HG03039 (cell line): ENCODE measurements around the gene ARID1B.

Experiments
- ATAC-seq: cut with Tn5 transposase; IDR thresholded peaks from one replicate; pipeline ENCODE4 v1.9.1; 2021; ENCODE audit warnings: mild to moderate bottlenecking, moderate library complexity; ENCODE audit not compliant: unreplicated experiment

The ARID1B gene

DNA sequence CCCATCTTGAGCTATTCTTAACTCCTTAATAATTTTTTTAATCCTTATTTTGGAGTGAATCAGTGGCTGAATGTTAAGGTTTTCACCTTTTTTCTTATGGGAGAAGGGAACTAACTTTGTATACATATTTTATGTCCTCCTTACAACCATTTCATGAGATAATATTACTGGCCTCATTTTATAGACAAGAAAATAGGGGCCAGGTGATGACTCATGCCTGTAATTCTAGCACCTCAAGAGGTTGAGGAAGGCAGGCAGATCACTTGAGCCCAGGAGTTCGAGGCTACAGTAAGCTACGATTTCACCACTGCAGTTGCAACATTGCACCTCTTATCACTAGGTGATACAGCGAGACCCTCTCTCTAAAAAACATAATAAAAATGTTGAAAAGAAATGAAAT lies 417.5 kb downstream of the ARID1B start:
- ATAC-seq = no peak

DNA sequence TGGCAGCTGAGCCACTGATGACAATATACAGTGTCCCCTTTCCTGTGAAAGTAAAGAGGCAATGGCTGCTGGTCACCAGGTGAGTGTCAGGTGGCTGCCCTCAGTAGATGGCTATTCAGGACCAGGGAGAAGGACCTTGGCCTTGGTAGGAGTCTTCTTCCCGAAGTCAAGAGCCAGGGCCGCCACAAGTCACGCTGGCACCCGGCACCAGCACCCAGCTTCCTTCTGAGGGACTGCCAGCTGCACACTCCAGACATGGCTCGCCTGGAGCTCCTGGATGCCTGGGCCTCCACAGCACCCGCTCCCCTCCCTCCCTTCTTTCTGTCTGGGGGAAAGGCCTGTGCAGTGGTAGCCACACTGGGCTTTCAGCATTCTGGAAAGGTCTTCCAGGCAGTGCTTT lies 419.2 kb downstream of the ARID1B start:
- ATAC-seq = no peak

DNA sequence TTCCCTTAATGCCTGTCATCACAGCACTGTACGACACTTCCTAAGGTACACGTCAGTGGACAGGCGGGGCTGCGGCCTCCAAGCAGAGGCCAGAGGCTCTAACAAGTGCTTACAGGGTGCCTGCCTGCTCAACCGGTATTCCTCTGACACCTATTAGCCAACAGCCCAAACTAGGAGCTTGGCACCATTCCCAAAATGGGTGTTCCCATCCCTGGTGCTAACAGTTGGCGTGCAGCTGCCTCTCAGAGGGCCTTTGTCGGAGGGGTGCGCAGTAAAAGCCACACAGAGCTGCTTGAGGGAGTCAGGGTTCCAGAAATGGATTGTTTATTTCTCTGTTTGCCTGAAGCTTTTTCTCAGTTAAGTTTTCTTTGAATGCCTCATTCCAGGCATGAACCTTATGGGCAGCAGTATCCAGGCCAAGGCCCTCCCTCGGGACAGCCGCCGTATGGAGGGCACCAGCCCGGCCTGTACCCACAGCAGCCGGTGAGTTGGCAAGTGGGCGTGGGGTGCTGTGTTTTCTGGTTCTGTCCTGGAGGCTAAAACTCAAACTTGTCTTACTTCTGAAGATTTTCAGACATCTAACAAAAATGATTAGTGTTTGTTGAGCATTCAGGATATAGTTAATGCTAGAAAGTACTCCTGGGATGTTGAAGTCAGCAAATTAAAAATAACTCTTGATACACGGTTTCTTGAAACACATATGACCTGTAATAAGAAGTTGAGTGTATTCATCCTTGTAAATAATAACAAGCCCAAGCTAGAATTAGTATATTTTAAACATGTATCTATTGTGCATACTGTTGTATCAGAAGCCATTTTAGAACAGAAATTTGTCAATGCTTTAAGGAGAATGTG lies 421.5 kb downstream of the ARID1B start:
- ATAC-seq = no peak

DNA sequence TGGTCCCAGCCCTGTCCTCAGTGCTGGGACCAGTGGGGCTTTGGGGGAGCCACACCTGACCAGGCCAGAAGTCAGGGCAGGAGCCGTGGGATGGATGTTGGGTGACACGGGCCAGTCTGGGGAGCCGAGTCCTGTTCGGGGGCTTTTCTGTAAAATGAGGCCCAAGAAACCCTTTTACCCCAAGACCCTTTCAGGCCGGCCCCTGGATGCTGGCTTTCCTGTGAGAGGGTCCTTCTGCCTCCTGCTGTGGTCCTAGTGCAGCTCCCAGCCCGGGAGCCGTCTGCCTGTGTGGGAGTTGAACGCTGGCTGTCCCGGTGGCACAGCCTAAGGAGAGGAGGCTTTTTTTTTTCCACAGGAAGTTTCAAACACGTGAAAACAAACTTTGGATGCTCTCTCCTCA lies 422.9 kb downstream of the ARID1B start:
- ATAC-seq = no peak

DNA sequence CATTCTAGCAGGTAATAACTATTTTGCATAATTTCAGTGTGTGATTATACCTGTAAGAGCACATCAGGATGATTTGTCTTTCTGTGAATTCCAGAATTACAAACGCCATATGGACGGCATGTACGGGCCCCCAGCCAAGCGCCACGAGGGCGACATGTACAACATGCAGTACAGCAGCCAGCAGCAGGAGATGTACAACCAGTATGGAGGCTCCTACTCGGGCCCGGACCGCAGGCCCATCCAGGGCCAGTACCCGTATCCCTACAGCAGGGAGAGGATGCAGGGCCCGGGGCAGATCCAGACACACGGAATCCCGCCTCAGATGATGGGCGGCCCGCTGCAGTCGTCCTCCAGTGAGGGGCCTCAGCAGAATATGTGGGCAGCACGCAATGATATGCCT lies 423.4 kb downstream of the ARID1B start:
- no peak for ATAC-seq

DNA sequence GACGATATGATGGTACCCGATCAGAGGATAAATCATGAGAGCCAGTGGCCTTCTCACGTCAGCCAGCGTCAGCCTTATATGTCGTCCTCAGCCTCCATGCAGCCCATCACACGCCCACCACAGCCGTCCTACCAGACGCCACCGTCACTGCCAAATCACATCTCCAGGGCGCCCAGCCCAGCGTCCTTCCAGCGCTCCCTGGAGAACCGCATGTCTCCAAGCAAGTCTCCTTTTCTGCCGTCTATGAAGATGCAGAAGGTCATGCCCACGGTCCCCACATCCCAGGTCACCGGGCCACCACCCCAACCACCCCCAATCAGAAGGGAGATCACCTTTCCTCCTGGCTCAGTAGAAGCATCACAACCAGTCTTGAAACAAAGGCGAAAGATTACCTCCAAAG lies 423.9 kb downstream of the ARID1B start:
- ATAC-seq = no peak

DNA sequence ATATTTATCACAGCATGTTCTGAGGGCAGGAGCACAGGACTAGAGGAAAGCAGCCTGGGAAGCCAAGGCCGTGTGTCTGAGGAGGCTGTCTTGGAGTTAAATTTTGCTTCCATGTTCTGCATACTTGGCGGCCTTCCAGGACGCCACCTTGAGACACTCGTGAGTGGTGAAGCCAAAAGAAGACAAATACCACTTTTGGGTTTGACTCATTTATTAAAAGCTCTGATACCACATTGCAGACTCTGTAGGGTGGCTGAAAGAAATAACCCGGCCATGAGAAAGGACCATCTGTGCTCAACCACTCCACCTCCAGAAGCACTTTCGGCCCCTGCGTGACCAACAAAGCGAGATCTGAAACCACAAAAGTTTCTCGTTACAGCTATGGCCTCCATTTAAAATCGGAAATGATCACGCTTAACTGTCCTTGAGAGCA lies 426.1 kb downstream of the ARID1B start:
- ATAC-seq = peak; percentile 95

DNA sequence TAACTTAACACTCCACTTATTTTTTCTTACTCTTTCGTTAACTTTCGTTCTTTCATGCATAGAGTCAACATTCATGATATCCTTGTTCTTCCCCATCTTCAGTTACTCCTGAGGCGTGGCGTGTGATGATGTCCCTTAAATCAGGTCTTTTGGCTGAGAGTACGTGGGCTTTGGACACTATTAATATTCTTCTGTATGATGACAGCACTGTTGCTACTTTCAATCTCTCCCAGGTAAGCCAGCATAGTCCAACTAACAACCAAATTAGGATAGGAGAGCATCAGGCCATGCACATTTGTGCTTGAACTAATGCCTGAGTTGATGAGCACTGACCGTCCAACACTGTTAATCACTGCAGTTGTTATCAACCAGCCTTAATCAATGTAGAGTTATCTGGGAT lies 426.6 kb downstream of the ARID1B start:
- ATAC-seq = no peak

DNA sequence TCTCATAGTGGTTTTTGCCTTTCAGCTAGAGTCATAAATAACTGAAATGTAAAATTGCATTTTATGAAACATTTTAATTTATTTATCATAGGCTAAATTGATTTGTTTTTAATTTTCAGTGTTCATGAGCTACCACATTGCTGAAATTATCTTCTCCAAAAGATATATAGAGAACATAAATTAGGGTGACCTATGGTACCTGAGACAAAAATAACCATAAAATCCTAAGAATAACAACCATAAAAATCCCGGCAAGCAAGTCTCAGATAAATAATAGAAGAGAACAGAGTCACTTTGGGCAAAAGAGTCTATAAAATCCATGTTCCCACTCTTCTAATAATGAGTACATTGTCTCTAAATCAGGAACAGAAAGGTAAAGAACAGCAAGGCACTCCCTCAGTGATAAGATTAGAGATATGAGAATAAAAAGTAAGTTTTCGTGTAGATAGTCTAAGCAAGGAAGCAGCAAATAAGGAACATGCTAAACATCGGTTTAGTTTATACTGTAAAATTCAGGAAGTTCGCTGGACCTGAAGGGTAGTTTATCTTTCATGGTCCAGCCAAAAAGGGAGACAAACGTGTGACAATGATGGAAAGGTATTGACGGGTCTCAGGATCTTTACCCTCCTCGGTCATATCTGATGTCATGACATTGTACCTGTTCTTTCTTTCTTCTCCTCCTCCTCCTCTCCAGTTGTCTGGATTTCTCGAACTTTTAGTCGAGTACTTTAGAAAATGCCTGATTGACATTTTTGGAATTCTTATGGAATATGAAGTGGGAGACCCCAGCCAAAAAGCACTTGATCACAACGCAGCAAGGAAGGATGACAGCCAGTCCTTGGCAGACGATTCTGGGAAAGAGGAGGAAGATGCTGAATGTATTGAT lies 428.5 kb downstream of the ARID1B start:
- no peak for ATAC-seq

DNA sequence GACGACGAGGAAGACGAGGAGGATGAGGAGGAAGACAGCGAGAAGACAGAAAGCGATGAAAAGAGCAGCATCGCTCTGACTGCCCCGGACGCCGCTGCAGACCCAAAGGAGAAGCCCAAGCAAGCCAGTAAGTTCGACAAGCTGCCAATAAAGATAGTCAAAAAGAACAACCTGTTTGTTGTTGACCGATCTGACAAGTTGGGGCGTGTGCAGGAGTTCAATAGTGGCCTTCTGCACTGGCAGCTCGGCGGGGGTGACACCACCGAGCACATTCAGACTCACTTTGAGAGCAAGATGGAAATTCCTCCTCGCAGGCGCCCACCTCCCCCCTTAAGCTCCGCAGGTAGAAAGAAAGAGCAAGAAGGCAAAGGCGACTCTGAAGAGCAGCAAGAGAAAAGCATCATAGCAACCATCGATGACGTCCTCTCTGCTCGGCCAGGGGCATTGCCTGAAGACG lies 429.2 kb downstream of the ARID1B start:
- no peak for ATAC-seq

DNA sequence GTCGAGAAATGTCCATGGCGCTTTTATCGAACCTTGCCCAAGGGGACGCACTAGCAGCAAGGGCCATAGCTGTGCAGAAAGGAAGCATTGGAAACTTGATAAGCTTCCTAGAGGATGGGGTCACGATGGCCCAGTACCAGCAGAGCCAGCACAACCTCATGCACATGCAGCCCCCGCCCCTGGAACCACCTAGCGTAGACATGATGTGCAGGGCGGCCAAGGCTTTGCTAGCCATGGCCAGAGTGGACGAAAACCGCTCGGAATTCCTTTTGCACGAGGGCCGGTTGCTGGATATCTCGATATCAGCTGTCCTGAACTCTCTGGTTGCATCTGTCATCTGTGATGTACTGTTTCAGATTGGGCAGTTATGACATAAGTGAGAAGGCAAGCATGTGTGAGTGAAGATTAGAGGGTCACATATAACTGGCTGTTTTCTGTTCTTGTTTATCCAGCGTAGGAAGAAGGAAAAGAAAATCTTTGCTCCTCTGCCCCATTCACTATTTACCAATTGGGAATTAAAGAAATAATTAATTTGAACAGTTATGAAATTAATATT lies 430.4 kb downstream of the ARID1B start:
- ATAC-seq = no peak

DNA sequence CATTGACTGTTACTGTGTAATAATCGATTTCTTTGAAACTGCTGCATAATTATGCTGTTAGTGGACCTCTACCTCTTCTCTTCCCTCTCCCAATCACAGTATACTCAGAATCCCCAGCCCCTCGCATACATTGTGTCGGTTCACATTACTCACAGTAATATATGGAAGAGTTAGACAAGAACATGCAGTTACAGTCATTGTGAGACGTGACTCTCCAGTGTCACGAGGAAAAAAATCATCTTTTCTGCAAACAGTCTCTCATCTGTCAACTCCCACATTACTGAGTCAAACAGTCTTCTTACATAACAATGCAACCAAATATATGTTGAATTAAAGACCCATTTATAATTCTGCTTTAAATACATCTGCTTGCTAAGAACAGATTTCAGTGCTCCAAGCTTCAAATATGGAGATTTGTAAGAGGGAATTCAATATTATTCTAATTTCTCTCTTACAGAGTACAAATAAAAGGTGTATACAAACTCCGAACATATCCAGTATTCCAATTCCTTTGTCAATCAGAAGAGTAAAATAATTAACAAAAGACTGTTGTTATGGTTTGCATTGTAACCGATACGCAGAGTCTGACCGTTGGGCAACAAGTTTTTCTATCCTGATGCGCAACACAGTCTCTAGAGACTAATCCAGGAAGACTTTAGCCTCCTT lies 432.8 kb downstream of the ARID1B start:
- no peak for ATAC-seq

DNA sequence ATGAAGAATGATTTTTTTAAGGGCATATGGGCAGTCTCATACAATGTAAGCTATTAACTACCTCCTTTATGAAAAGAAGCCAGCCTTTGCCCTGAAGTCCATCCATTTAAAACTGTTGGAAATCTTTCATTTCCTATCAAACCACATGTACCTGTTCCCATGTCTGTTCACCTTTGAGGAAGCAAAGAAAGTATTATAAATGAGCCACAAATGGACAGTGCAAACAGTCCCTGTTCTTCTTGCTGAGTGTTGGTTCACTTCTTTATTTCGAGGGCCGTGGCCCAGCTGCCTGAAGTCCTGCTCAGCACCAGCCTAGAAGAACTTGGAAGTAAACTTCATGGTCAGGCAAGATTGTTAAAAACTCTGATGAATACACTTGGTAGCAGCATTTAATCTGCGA lies 433.8 kb downstream of the ARID1B start:
- ATAC-seq = no peak

DNA sequence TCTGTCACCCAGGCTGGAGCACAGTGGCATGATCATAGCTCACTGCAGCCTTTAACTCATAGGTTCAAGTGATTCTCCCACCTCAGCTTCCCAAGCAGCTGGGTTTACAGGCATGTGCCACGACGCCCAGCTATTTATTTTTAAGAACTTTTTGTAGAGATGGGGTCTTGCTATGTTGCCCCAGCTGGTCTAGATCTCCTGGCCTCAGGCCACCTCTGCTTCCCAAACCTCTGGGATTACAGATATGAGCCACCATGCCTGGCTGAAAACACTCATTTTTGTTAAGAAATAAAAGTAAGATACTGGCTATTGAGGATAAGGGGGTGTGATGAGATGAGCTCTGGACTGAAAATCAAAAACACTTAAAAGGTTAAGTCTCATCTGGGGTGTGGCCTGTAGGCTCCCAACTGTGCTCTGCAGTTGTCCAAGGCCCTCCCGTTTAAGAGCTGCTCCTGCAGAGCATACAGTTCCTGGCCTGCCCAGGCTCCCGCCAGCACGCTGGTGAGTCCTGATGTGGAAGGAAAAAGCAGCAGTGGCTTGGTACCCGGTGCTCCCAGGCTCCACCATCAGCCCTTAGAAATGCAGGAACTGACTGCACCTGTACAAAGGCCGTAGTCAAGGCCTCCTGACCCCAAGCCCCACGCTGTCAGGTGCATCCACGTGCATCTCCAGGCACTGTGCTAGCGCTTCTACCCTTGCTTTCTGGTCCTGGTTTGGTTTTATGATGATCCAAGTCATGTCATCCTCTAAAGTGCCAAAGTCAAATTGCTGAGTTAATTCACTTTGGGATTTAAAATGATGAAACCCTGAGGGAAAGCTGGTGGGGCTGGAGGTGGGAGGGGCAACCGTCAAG lies 434.7 kb downstream of the ARID1B start:
- ATAC-seq = no peak

DNA sequence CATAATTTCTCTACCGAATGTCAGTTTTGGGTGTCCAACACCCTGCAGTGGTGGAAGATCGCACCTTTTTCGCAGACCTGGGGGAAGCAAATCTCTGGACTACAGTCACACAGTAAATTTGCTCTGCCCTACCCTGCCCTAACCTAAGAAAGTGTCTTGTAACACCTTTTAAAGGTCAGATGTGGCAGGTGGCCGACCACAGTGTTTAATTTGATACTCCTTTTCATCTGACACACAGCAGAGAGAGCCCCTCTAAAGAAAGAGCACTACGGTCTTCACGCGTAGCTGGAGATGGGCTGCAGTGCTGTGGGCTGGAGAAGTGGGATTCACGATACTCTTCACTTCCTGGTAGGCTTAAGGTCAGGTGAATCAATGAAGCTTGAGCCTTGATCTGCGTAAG lies 436.2 kb downstream of the ARID1B start:
- ATAC-seq = no peak

DNA sequence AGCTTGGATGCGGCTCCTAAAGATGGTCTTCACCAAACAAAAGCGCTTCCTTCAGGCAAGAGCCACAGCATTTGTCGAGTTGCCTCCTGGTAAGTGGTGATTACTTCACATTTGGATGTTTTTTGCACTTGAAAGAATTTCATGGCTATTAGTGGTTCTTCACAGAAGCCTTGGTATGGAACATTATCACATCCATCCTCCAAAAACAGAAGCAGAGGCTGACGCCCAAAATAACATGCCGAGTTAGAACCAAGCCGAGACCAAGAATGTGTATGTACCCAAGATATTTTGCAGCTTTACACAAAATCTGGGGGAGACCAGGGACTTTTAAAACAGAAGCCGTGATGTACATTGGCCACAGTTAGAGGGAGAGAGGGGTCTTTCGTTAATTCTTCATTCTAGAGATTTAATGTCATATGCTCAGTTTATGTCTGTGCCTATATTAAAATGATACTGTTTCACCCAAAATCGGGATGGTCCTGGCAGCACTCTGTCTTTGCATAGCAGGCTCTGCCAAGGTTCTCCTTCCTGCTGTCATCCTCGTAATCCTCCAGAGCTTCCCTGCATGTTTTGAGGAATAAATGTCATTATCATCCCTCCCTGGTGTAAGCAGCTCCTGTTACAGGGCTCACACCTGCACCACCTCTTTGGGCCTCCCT lies 436.9 kb downstream of the ARID1B start:
- no peak for ATAC-seq

DNA sequence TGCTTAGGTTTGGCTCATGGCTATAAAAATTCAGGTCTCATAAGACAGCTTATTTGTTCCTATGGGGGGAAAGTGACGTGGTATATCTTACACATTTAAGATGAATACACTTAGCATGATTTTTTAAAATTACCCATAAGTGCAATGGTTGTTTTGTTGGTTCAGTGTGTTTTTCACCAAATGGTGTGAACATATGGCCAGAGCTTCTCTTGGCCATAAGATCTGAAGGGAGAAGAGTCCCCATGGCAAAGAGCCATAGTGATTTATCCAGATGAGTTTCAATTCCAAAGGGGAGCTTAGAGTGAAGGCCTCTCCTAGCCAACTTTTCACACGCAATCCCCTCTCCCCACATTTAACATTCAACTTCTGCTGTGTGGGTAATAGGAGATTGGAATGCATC lies 438.5 kb downstream of the ARID1B start:
- ATAC-seq = no peak

DNA sequence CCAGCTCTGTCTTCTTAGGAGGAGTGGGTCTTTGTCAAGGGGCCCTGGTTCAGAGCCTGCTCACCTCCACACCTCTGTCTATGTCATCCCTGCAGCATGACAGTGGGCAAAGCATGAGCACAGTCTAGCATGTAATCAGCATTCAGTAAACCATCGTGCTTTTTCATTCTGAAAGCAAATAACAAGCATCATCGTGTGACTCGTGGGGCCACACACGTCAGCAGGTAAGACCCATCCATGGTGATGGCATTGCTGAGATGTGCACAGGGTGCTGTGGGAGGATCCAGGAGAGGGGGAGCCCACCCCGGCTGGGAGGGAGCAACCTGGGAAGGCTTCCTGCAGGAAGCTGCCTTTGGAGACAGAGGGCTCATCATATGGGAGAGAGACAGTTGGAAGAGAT lies 439.4 kb downstream of the ARID1B start:
- ATAC-seq = no peak

DNA sequence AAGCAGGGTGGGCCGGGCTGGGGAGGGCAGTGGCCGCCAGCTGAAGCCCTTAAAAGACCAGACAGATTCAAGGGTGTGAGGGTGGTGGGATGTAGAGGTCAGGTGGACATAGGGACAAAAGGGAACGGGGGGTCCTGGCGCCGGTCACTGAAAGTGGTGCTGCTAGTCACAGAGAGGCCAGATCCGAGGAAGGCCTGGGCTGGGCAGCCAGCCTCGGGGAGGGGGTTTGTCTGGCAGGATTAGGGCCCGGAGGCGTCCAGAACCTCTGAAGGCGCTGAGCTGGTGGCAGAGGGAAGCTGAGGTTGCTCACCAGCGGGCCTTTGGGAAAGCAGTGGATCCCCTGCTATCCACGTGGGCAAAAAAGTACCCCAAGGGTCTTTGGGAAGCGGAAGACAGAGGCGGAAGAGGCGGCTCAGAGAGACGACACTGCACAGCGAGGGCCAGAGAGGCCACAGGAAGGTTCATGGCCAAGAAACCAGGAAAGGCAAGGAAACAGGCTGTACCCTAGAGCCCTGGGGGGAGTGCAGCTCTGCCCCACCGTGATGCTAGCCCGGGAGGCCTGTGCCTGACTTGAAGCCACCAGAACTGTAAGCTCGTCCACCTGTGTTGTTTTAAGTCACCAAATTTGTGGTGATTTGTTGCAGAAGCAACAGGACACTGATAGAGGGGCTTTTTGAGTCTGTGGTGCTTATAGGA lies 440.2 kb downstream of the ARID1B start:
- ATAC-seq = no peak
